HL-60/S4 treated with phorbol 12-myristate 13-acetate at 8.2 ng/mL for 4 days and 3 days (cell line): ENCODE measurements around the gene FSIP2.
"Not testable (repeated sequence)": the region's sequence is repeated elsewhere in the genome, so short reads cannot be mapped to it uniquely, and the experiment has no call there.

Experiments
- in situ Hi-C: fragments of 300-500 bp; cut with MboI; formaldehyde crosslinking; loops from 2 replicates; pipeline ENCODE4 v1.15.0; 2022; ENCODE audit warnings: low sequenced_read_pairs

Gene FSIP2

GRCh38 chr2:185806783-185807182 is 68.2 kb downstream of the FSIP2 start:
- in situ Hi-C loops = no loop called here

GRCh38 chr2:185807351-185807750 is 68.7 kb downstream of the FSIP2 start:
- in situ Hi-C loops = no loop called here

GRCh38 chr2:185811580-185811979 is 73.0 kb downstream of the FSIP2 start:
- in situ Hi-C loops = no loop called here

GRCh38 chr2:185813707-185814106 is 75.1 kb downstream of the FSIP2 start:
- in situ Hi-C loops = no loop called here

- in situ Hi-C loops = no loop called here
Measured at GRCh38 chr2:185817991-185818390, 79.4 kb downstream of the FSIP2 start.

- in situ Hi-C loops = no loop called here
Measured at GRCh38 chr2:185821467-185821866, 82.9 kb downstream of the FSIP2 start.

GRCh38 chr2:185823773-185824172 is 85.2 kb downstream of the FSIP2 start:
- in situ Hi-C loops = no loop called here

GRCh38 chr2:185825557-185825956 is 87.0 kb downstream of the FSIP2 start:
- in situ Hi-C loops = no loop called here

- in situ Hi-C loops = no loop called here
Measured at GRCh38 chr2:185828326-185828725, 89.7 kb downstream of the FSIP2 start.

- in situ Hi-C loops = no loop called here
Measured at GRCh38 chr2:185833864-185834263, 95.3 kb downstream of the FSIP2 start.

- in situ Hi-C loops = no loop called here
Measured at GRCh38 chr2:185835974-185836373, 97.4 kb downstream of the FSIP2 start.

- in situ Hi-C loops = no loop called here
Measured at GRCh38 chr2:185854885-185855284, 116.3 kb downstream of the FSIP2 start.

- in situ Hi-C loops = no loop called here
Measured at GRCh38 chr2:185857691-185858090, 119.1 kb downstream of the FSIP2 start.

GRCh38 chr2:185859506-185859905 is 120.9 kb downstream of the FSIP2 start:
- in situ Hi-C loops = no loop called here

GRCh38 chr2:185860321-185860720 is 121.7 kb downstream of the FSIP2 start:
- in situ Hi-C loops = no loop called here

- in situ Hi-C loops = no loop called here
Measured at GRCh38 chr2:185862657-185863398, 124.2 kb downstream of the FSIP2 start.

GRCh38 chr2:185864468-185865260 is 126.1 kb downstream of the FSIP2 start:
- in situ Hi-C loops = not testable (repeated sequence)

- in situ Hi-C loops = no loop called here
Measured at GRCh38 chr2:185875136-185875931, 136.7 kb downstream of the FSIP2 start.

- in situ Hi-C loops = no loop called here
Measured at GRCh38 chr2:185876234-185876633, 137.6 kb downstream of the FSIP2 start.

GRCh38 chr2:185880396-185880795 is 141.8 kb downstream of the FSIP2 start:
- in situ Hi-C loops = no loop called here
